ENCODE results near the gene DENR. TPM values are rescaled to one million over a fixed set of nuclear protein-coding genes. Genes with fewer than 3 reads are reported as not detected.

Gene DENR
- total RNA-seq, 2 experiments from 2014 or later = 42.4 to 81.8 TPM

- Histone ChIP-seq H4K20me1 (ENCODE audit: insufficient read depth, low read length) (no peaks in the 10 kb centered on the region), H3K9me3 (ENCODE audit: low read length) (no peaks in the 10 kb centered on the region), H3K36me3 (ENCODE audit: insufficient read depth, low read length) (no peaks in the 10 kb centered on the region), H3K79me2 (ENCODE audit: insufficient read depth, low read depth, low read length) (no peaks in the 10 kb centered on the region), H3K27ac (ENCODE audit: low read depth, low read length, poor library complexity, severe bottlenecking) (no peak overlapping the region), H2AFZ (ENCODE audit: low read length) (peak overlapping the region; percentile 40; the same call in 1 of the 2 replicates), H3K4me3 (ENCODE audit: low read depth, low read length, poor library complexity, severe bottlenecking) (no peak overlapping the region), H3K9me2 (ENCODE audit: insufficient read depth, low read length) (no peaks in the 10 kb centered on the region), H3K4me1 (ENCODE audit: insufficient read depth, low read length, poor library complexity, severe bottlenecking) (peaks cover 28% of the 10 kb centered on the region), H3K4me2 (ENCODE audit: low read length) (peak overlapping the region; percentile 48)
- no TSS peak for BruUV-seq (replicated peaks)
- ChIA-PET CTCF (ENCODE audit: unreplicated experiment) (no interaction called here), POLR2A (interaction anchor here (1.1 kb wide), 1 partner anchor 19 kb away, joined by 3 read pairs; no protein-coding TSS in a partner anchor)
- TF ChIP-seq CTCF (conservative IDR thresholded peaks at IDR 0.05; ENCODE audit: low read length) = no peak
- TF ChIP-seq EZH2phosphoT487 (IDR thresholded peaks at IDR 0.05; ENCODE audit: borderline replicate concordance, low read depth, low read length) = no peak
- DNase-seq (ENCODE audit: low spot score) = no peak
- intact Hi-C loops (cut with micrococcal nuclease; ENCODE audit: unreplicated experiment) = no loop called here
Measured at GRCh38 chr12:122726080-122726558, 26.5 kb upstream of the DENR start.

- Histone ChIP-seq H3K4me1 (ENCODE audit: insufficient read depth, low read length, poor library complexity, severe bottlenecking) (peaks cover 38% of the 10 kb centered on the region), H3K4me3 (ENCODE audit: low read depth, low read length, poor library complexity, severe bottlenecking) (no peak overlapping the region), H3K9me2 (ENCODE audit: insufficient read depth, low read length) (no peaks in the 10 kb centered on the region), H2AFZ (ENCODE audit: low read length) (no peak overlapping the region), H3K9me3 (ENCODE audit: low read length) (no peaks in the 10 kb centered on the region), H3K36me3 (ENCODE audit: insufficient read depth, low read length) (no peaks in the 10 kb centered on the region), H3K27ac (ENCODE audit: low read depth, low read length, poor library complexity, severe bottlenecking) (no peak overlapping the region), H4K20me1 (ENCODE audit: insufficient read depth, low read length) (no peaks in the 10 kb centered on the region), H3K4me2 (ENCODE audit: low read length) (no peak overlapping the region), H3K79me2 (ENCODE audit: insufficient read depth, low read depth, low read length) (no peaks in the 10 kb centered on the region)
- intact Hi-C loops (cut with micrococcal nuclease; ENCODE audit: unreplicated experiment) = no loop called here
- DNase-seq (ENCODE audit: low spot score) = no peak
- BruUV-seq (replicated peaks) = no TSS peak
- POLR2A ChIA-PET = no interaction called here
- CTCF ChIA-PET (ENCODE audit: unreplicated experiment) = no interaction called here
- TF ChIP-seq EZH2phosphoT487 (IDR thresholded peaks at IDR 0.05; ENCODE audit: borderline replicate concordance, low read depth, low read length) (no peak), CTCF (conservative IDR thresholded peaks at IDR 0.05; ENCODE audit: low read length) (no peak)
Measured at GRCh38 chr12:122729583-122730214, 22.9 kb upstream of the DENR start.

Measured in OCI-LY7 (cell line).